HG03025 (cell line): Measurements from ENCODE around the gene TCF4.

Source experiments
- ATAC-seq: cut with Tn5 transposase; IDR thresholded peaks from one replicate; pipeline ENCODE4 v1.9.1; 2021; ENCODE audit warnings: mild to moderate bottlenecking, moderate library complexity; ENCODE audit not compliant: unreplicated experiment, low FRiP score

The TCF4 gene

DNA sequence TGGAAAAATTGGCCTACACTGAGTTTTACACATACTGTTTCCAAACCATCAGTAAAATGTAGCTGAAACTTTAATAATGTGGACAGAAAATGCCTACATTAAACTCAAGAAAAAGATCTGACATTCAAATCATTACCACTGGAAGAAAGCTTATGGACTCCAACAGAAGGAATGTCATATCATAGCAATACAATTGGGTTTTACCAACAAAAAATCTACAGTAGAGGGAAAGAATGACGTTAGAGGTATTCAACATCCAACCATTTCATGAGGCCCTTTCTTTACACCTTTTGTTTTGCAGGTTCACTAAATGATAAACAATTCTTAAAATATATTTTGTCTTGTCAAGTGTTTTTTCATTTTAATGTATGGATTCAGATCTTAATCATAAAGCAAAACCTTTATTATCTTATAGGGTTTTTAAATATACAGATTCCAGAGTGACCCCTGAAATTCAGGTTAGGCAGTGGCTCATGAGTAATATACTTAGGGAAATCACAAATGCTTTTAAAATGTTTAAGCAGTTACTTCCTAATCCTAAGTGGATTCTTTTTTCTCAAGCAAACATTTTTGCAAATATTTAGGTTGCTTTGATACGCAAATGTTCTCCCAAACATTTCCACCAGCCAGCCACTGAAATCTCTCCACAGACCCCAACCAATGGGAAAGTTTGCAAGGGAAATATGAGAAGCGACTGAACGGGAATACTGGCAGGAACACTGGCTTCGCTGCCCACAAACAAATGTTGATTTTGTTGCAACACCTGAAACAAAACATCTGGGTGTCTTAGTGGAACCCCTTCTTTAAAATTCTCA lies 168.7 kb downstream of the TCF4 start:
- no peak for ATAC-seq

- ATAC-seq: no peak
These were observed 169.6 kb downstream of the TCF4 start for GRCh38 chr18:55418439-55418838.

- ATAC-seq: no peak
These were observed 171.2 kb downstream of the TCF4 start for GRCh38 chr18:55416791-55417190.

- ATAC-seq: peak; percentile 74
These were observed 172.6 kb downstream of the TCF4 start for GRCh38 chr18:55415258-55415871.

DNA sequence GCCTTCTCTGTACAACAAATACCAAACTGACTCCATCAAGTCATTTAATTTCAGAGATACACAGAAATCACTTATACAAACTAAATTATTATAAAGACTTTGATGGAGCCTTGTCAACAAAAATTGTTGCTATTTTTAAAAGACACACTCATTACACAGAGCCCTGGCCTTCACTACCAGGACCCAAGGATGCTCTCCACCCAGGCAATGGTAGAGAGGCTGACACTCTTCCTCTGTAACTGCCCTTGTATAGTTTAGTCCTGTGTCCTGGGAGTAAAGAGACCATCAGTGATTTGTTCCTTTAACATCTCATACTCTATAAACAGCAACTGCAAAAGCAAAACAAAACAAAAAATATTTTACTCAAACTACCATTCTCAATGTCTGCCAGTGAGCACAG lies 173.5 kb downstream of the TCF4 start:
- no peak for ATAC-seq

GRCh38 chr18:55413474-55413873 lies 174.5 kb downstream of the TCF4 start:
- no peak for ATAC-seq

DNA sequence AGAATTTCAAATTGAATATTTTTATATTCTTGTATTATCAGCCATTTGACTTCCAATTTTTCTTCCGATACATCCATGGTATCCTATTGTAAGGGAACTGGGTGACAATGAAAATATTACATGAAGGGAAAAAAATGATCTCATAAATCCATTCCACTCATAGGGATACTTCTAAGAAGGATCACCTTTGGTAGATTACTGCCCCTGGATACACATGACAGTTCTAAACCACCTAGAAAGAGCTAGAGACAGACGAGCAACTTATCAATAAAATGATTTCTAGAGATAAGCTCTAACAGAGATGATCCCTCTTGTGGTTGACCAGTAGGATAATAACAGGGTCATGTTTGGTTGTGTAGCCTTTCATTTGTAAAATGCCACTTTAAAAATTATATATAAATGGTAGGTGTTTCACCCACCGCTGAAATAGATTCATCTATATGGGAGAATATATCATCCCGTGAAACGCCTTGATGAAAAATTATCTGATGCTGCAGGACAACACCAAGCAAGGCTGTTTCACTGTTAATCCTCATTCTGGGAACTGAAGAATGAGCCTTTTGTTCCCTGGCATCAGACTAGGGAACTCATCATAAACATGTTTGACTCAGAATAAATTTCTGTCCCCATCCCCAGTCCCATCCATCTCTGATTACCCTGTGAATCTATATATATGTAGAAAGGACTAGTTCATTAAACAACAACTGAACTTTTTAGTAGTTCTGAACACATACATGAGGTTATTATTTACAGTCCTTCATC lies 180.0 kb downstream of the TCF4 start:
- no peak for ATAC-seq

- no peak for ATAC-seq
These were observed 180.8 kb downstream of the TCF4 start for GRCh38 chr18:55407191-55407590.

GRCh38 chr18:55406451-55406991 lies 181.5 kb downstream of the TCF4 start:
- ATAC-seq: no peak

GRCh38 chr18:55405893-55406406 lies 182.0 kb downstream of the TCF4 start:
- no peak for ATAC-seq

- ATAC-seq: no peak
These were observed 182.5 kb downstream of the TCF4 start for GRCh38 chr18:55405475-55405874.

GRCh38 chr18:55404832-55405465 lies 183.0 kb downstream of the TCF4 start:
- ATAC-seq: no peak

- ATAC-seq: no peak
These were observed 183.7 kb downstream of the TCF4 start for GRCh38 chr18:55404136-55404830.

GRCh38 chr18:55403421-55403949 lies 184.5 kb downstream of the TCF4 start:
- ATAC-seq: no peak

- no peak for ATAC-seq
These were observed 185.1 kb downstream of the TCF4 start for GRCh38 chr18:55402731-55403405.

- no peak for ATAC-seq
These were observed 186.3 kb downstream of the TCF4 start for GRCh38 chr18:55401638-55402191.

- ATAC-seq: no peak
These were observed 187.1 kb downstream of the TCF4 start for GRCh38 chr18:55400590-55401541.

DNA sequence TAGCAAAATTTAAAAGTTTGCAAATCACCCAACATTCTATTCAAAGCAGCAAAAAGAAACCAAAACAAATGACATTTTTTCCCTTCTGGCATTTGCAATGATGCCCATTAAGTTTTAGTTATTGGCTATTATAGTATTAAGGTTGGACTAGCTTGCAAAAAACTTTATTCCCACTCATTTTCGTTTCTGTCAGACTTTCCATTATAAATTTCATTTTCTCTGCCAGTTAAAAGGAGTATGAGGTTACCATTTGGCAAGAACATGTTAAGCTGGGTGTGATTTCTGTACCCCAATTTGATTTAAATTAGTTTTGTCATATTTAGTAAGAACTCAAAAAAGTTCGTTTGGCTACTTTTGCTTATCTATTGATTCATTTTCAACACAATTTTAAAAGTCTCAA lies 187.9 kb downstream of the TCF4 start:
- ATAC-seq: no peak
